ENCODE measurements around the gene TEX28.
"Not testable (repeated sequence)": the region's sequence is repeated elsewhere in the genome, so short reads cannot be mapped to it uniquely, and the experiment has no call there.

The TEX28 gene

DNA sequence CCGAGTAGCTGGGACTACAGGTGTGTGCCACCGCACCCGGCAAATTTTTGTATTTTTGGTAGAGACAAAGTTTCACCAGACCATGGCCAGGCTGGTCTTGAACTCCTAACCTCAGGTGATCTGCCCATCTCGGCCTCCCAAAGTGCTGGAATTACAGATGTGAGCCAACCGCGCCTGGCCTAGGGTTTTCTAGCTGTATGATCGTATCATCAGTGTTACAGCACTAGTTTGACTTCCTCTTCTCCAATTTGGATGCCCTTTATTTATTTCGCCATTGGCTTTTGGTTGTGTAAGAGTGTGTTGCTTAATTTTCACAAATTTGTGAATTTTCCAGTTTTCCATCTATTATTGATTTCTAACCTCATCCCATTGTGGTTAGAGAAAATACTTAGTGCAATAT, 5.9 kb upstream of the TEX28 start:
- TF ChIP-seq, protein P1, sequence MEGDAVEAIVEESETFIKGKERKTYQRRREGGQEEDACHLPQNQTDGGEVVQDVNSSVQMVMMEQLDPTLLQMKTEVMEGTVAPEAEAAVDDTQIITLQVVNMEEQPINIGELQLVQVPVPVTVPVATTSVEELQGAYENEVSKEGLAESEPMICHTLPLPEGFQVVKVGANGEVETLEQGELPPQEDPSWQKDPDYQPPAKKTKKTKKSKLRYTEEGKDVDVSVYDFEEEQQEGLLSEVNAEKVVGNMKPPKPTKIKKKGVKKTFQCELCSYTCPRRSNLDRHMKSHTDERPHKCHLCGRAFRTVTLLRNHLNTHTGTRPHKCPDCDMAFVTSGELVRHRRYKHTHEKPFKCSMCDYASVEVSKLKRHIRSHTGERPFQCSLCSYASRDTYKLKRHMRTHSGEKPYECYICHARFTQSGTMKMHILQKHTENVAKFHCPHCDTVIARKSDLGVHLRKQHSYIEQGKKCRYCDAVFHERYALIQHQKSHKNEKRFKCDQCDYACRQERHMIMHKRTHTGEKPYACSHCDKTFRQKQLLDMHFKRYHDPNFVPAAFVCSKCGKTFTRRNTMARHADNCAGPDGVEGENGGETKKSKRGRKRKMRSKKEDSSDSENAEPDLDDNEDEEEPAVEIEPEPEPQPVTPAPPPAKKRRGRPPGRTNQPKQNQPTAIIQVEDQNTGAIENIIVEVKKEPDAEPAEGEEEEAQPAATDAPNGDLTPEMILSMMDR (IDR thresholded peaks at IDR 0.05): no peak
- no peaks in the 10 kb centered on the region for H3K9me3 ChIP-seq (ENCODE audit: control insufficient read depth, low read length)
- H3K4me3 ChIP-seq (ENCODE audit: low read depth, low read length): no peak overlapping the region
- no peak overlapping the region for H3K9ac ChIP-seq
- H3K36me3 ChIP-seq (ENCODE audit: control insufficient read depth, insufficient read depth, low read length): no peaks in the 10 kb centered on the region
- H3K27me3 ChIP-seq (ENCODE audit: control insufficient read depth, insufficient read depth, low read length): no peaks in the 10 kb centered on the region
- H3K4me1 ChIP-seq: no peaks in the 10 kb centered on the region
- H2AFZ ChIP-seq: no peak overlapping the region
- no peaks in the 10 kb centered on the region for H3K79me2 ChIP-seq
- no peak overlapping the region for H3K4me2 ChIP-seq (ENCODE audit: low read length)
- no peak overlapping the region for H3K27ac ChIP-seq

DNA sequence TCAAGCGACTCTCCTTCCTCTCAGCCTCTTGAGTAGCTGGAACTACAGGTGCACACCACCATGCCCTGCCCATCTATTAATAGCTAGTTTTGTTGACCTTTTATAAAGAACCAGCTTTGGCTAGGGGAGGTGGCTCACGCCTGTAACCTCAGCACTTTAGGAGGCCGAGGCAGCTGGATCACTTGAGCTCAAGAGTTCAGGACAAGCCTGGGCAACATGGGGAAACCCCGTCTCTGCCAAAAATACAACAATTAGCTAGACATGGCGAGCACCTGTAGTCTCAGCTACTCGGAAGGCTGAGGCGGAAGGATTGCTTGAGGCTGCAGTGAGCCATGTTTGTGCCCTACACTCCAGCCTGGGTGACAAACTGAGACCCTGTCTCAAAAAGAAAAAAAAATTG, 3.4 kb upstream of the TEX28 start:
- Histone ChIP-seq H3K27me3 (ENCODE audit: control insufficient read depth, insufficient read depth, low read length) (no peaks in the 10 kb centered on the region), H3K9ac (no peak overlapping the region), H3K79me2 (no peaks in the 10 kb centered on the region), H3K27ac (no peak overlapping the region), H3K9me3 (ENCODE audit: control insufficient read depth, low read length) (no peaks in the 10 kb centered on the region), H3K4me3 (ENCODE audit: low read depth, low read length) (no peak overlapping the region), H3K4me1 (no peaks in the 10 kb centered on the region), H3K36me3 (ENCODE audit: control insufficient read depth, insufficient read depth, low read length) (no peaks in the 10 kb centered on the region), H3K4me2 (ENCODE audit: low read length) (no peak overlapping the region), H2AFZ (no peak overlapping the region)
- TF ChIP-seq, protein P1 (IDR thresholded peaks at IDR 0.05): no peak

DNA sequence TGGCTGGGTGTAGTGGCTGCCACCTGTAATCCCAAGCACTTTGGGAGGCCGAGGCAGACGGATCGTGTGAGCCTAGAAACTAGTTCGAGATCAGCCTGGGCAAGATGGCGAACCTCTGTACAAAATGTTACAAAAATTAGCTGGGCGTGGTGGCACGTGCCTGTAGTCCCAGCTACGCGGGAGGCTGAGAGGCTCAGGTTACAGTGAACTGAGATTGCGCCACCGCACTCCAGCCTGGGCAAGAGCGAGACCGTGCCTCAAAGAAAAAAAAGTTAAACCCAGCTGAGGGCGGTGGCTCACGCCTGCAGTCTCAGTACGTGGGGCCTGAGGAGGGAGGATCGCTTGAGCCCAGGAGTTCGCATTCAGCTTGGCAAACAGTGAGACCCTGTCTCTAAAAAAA, 1.8 kb upstream of the TEX28 start:
- Histone ChIP-seq H3K4me2 (ENCODE audit: low read length) (no peak overlapping the region), H3K36me3 (ENCODE audit: control insufficient read depth, insufficient read depth, low read length) (no peaks in the 10 kb centered on the region), H3K27ac (no peak overlapping the region), H2AFZ (no peak overlapping the region), H3K27me3 (ENCODE audit: control insufficient read depth, insufficient read depth, low read length) (no peaks in the 10 kb centered on the region), H3K4me1 (no peaks in the 10 kb centered on the region), H3K4me3 (ENCODE audit: low read depth, low read length) (no peak overlapping the region), H3K79me2 (no peaks in the 10 kb centered on the region), H3K9me3 (ENCODE audit: control insufficient read depth, low read length) (no peaks in the 10 kb centered on the region), H3K9ac (no peak overlapping the region)
- TF ChIP-seq, protein P1 (IDR thresholded peaks at IDR 0.05): no peak

DNA sequence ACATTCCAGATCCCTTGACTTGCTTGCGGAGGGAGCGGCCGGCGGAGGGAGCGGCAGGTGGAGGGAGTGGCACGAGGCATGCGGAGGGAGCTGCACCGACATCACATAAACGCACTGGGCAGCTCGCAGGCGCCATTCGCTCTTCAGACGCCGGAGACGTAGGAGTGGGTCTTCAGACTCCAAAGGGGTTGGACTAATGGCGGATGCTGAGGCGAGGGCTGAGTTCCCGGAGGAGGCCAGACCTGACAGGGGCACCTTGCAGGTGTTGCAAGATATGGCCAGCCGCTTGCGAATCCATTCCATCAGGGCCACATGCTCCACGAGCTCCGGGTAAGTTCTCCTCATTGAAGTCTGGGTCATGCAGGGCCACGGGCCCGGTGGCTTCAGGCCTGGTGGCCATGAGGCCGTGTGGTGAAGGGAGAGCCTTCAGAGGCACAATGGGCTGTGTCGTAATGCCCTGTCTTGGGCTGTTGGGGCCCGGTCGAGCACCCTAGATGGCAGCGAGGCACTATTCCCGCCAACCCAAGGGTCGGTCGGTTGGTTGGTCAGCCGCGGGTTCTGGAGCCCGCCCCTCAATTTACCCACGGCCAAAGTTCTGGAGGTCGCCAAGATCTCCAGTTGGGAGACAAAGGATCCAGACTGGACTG, 863 bp upstream of the TEX28 start, which contains the start of gene TKTL1:
TKTL1 (plus strand) TSS at position 132 of the 647 bp plus-strand sequence; CDS start at position 197, 65 bp downstream.
- H3K4me1 ChIP-seq: no peaks in the 10 kb centered on the region
- H3K27ac ChIP-seq: no peak within 1 kb of the TSS
- no peaks in the 10 kb centered on the region for H3K36me3 ChIP-seq (ENCODE audit: control insufficient read depth, insufficient read depth, low read length)
- no peak within 1 kb of the TSS for H3K9ac ChIP-seq
- no peak within 1 kb of the TSS for H2AFZ ChIP-seq
- H3K4me2 ChIP-seq (ENCODE audit: low read length): no peak within 1 kb of the TSS
- no peak within 1 kb of the TSS for H3K4me3 ChIP-seq (ENCODE audit: low read depth, low read length)
- no peaks in the 10 kb centered on the region for H3K27me3 ChIP-seq (ENCODE audit: control insufficient read depth, insufficient read depth, low read length)
- no peaks in the 10 kb centered on the region for H3K79me2 ChIP-seq
- H3K9me3 ChIP-seq (ENCODE audit: control insufficient read depth, low read length): no peaks in the 10 kb centered on the region
- TF ChIP-seq, protein P1 (IDR thresholded peaks at IDR 0.05): no peak

DNA sequence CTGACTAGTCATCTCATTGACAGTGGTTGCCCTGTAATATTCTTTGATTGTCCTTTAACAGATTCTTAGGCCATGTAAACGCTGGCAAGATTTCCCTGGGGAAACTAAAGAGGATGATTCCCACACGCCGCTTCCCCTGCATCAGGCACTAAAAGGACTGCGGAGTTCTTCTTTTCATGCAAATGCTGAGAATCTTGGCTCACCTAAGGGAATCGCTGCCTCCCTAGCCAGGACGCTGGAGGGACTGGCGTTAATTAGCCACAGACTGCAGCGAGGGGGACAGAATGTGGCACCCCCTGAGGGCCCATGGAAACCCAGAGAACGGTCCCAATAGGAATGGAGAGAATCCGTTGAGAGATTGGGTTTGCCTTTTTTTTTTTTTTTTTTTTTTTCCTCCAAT, 8.5 kb downstream of the TEX28 start:
- H3K9me3 ChIP-seq (ENCODE audit: control insufficient read depth, low read length); H3K79me2 ChIP-seq; H3K4me1 ChIP-seq; H2AFZ ChIP-seq; H3K36me3 ChIP-seq (ENCODE audit: control insufficient read depth, insufficient read depth, low read length); H3K4me3 ChIP-seq (ENCODE audit: low read depth, low read length); H3K4me2 ChIP-seq (ENCODE audit: low read length); H3K27ac ChIP-seq; H3K9ac ChIP-seq; H3K27me3 ChIP-seq (ENCODE audit: control insufficient read depth, insufficient read depth, low read length): not testable (repeated sequence)

DNA sequence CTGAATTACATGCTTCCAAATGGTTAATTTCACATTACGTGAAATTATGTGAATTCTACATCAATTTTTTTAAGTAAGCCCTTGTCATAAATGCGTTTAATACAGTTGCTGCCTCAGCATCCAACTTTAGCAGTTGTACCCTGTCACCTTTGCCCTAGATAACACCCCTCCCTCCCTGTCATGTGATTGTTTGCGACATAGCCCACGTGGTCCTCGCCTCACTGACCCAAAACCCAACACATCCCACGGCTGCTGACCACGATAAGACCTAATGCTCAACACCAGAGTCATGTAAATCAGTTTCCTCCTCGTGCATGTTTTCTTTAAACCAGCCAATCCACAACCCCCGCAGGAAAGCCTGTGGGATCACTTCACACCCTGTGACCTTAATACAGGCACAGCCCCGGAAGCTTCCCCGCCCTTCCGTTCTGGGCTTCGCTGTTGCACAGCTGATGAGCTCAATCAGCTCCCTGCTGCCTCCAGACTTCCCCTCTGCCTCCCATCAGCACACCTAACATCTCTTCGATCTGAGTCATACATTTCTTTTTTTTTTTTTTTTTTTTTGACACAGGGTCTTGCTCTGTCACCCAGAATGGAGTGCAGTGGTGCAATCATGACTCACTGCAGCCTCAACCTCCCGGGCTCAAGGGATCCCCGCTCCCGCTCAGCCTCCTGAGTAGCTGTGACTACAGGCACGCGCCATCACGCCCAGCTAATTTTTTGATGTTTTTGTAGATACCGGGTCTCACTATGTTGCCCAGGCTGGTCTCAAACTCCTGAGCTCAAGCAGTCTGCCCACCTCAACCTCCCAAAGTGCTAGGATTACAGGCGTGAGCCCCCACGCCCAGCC, 10.2 kb downstream of the TEX28 start:
- not testable (repeated sequence) for H3K4me2 ChIP-seq (ENCODE audit: low read length); H3K27me3 ChIP-seq (ENCODE audit: control insufficient read depth, insufficient read depth, low read length); H3K9me3 ChIP-seq (ENCODE audit: control insufficient read depth, low read length); H3K79me2 ChIP-seq; H3K27ac ChIP-seq; H3K4me1 ChIP-seq; H3K4me3 ChIP-seq (ENCODE audit: low read depth, low read length); H3K36me3 ChIP-seq (ENCODE audit: control insufficient read depth, insufficient read depth, low read length); H3K9ac ChIP-seq; H2AFZ ChIP-seq

DNA sequence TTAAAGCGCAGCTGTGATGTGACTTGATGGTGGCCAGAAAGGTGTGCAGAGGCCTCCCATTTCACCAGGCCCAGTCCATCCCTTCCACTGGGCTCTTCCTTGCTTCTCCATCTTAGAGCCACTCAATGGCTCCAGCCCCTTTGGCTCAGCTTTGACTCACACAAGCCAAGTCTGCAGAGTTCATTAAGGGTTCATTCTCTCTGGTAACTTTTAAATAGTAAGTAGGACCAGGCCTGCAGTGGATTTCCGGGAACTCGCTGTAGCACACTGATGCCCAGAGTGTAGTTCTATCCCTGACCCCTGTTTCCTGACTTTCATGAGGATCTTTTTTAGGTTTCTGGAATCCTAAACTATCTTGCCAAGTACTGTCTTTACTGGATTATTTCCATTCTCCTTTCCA, 25.7 kb downstream of the TEX28 start:
- not testable (repeated sequence) for H3K27me3 ChIP-seq (ENCODE audit: control insufficient read depth, insufficient read depth, low read length); H3K9ac ChIP-seq; H3K36me3 ChIP-seq (ENCODE audit: control insufficient read depth, insufficient read depth, low read length); H3K27ac ChIP-seq; H2AFZ ChIP-seq; H3K9me3 ChIP-seq (ENCODE audit: control insufficient read depth, low read length); H3K4me3 ChIP-seq (ENCODE audit: low read depth, low read length); H3K79me2 ChIP-seq; H3K4me1 ChIP-seq; H3K4me2 ChIP-seq (ENCODE audit: low read length)
